HEK293 (cell line): ENCODE measurements around the gene HSPB6.
"Not testable (repeated sequence)": the region's sequence is repeated elsewhere in the genome, so short reads cannot be mapped to it uniquely, and the experiment has no call there.

Experiments used
- CTCF ChIA-PET: fragments of 350-600 bp; formaldehyde crosslinking; extraction: SDS; loops from one replicate; lab custom pipeline; 2021; ENCODE audit warnings: antibody characterized with exemption; lab: Yijun Ruan, JAX
- POLR2A ChIA-PET: fragments of 300-600 bp; formaldehyde crosslinking; extraction: SDS; loops from one replicate; lab custom pipeline; 2020; ENCODE audit warnings: antibody characterized with exemption, inconsistent platforms; lab: Yijun Ruan, JAX
- H3K27ac ChIP-seq: fragments of 200-500 bp; sonication (Bioruptor generic); 2 replicates; pipeline ENCODE4 v1.5.1; 2014; ENCODE audit warnings: low read depth, low read length, control low read depth, inconsistent platforms; ENCODE audit errors: extremely low read depth
- H3K36me3 ChIP-seq, 2 experiments: fragments of 200-500 bp in 1 of 2; sonication (Bioruptor generic) in 1 of 2; 1 replicate in 1 of 2; 2 replicates in 1 of 2; pipeline ENCODE4 v1.5.1; 2014 to 2017; ENCODE audit warnings: inconsistent platforms in 2 of 2, low read length in 2 of 2; ENCODE audit not compliant: control insufficient read depth in 2 of 2, insufficient read depth in 1 of 2
- H3K4me1 ChIP-seq: fragments of 200-500 bp; sonication (Bioruptor generic); 2 replicates; pipeline ENCODE4 v1.5.1; 2014; ENCODE audit warnings: mild to moderate bottlenecking, low read length, inconsistent platforms; ENCODE audit not compliant: control insufficient read depth, insufficient read depth
- H3K4me3 ChIP-seq: 2 replicates; pipeline ENCODE4 v1.5.1; 2011; ENCODE audit warnings: low read depth, mild to moderate bottlenecking, control low read depth, low read length, moderate library complexity
- H3K9me3 ChIP-seq: fragments of 200-500 bp; sonication (Bioruptor generic); 2 replicates; pipeline ENCODE4 v1.5.1; 2014; ENCODE audit warnings: low read depth, low read length, inconsistent platforms; ENCODE audit not compliant: control insufficient read depth, insufficient read depth
- SP2 ChIP-seq: fragments of 450-650 bp; formaldehyde crosslinking; IDR thresholded peaks from 2 replicates; pipeline ENCODE4 v1.5.1; 2016; ENCODE audit warnings: missing biosample characterization, missing genetic modification characterization
- ZBTB11 ChIP-seq: fragments of 450-650 bp; formaldehyde crosslinking; conservative IDR thresholded peaks from 2 replicates; pipeline ENCODE4 v1.5.1; 2016; ENCODE audit warnings: low read depth, missing biosample characterization, missing genetic modification characterization
- ZNF121 ChIP-seq: fragments of 450-650 bp; formaldehyde crosslinking; IDR thresholded peaks from 2 replicates; pipeline ENCODE4 v1.5.1; 2016; ENCODE audit warnings: missing biosample characterization, missing genetic modification characterization
- ZNF266 ChIP-seq: fragments of 450-650 bp; formaldehyde crosslinking; IDR thresholded peaks from 2 replicates; pipeline ENCODE4 v1.5.1; 2016; ENCODE audit warnings: missing biosample characterization, missing genetic modification characterization, low read depth
- ZNF335 ChIP-seq: fragments of 450-650 bp; formaldehyde crosslinking; conservative IDR thresholded peaks from 2 replicates; pipeline ENCODE4 v1.5.1; 2016; ENCODE audit warnings: missing biosample characterization, missing genetic modification characterization
- ZNF350 ChIP-seq: fragments of 450-650 bp; formaldehyde crosslinking; IDR thresholded peaks from 2 replicates; pipeline ENCODE4 v1.5.0; 2017; ENCODE audit warnings: missing biosample characterization, mild to moderate bottlenecking, missing genetic modification characterization
- ZNF488 ChIP-seq: fragments of 450-650 bp; formaldehyde crosslinking; IDR thresholded peaks from 2 replicates; pipeline ENCODE4 v1.5.1; 2016; ENCODE audit warnings: missing biosample characterization, missing genetic modification characterization
- ZNF664 ChIP-seq: fragments of 450-650 bp; formaldehyde crosslinking; IDR thresholded peaks from 2 replicates; pipeline ENCODE4 v1.5.1; 2016; ENCODE audit warnings: missing biosample characterization, missing genetic modification characterization
- ZNF707 ChIP-seq: fragments of 450-650 bp; formaldehyde crosslinking; IDR thresholded peaks from 2 replicates; pipeline ENCODE4 v1.5.1; 2016; ENCODE audit warnings: missing biosample characterization, missing genetic modification characterization
- ZNF76 ChIP-seq: fragments of 450-650 bp; formaldehyde crosslinking; IDR thresholded peaks from 2 replicates; pipeline ENCODE4; 2016; ENCODE audit warnings: low read depth, missing biosample characterization, missing genetic modification characterization, borderline replicate concordance
- TF ChIP-seq, protein P1 (sequence below): fragments of 450-650 bp; formaldehyde crosslinking; IDR thresholded peaks from 2 replicates; pipeline ENCODE4 v1.5.1; 2017; ENCODE audit warnings: missing biosample characterization, missing genetic modification characterization
- TF ChIP-seq, protein P2 (sequence below): fragments of 450-650 bp; formaldehyde crosslinking; IDR thresholded peaks from 2 replicates; pipeline ENCODE4 v1.5.1; 2017; ENCODE audit warnings: missing biosample characterization, mild to moderate bottlenecking, missing genetic modification characterization, moderate library complexity
- TF ChIP-seq, protein P3 (sequence below): fragments of 450-650 bp; formaldehyde crosslinking; IDR thresholded peaks from 2 replicates; pipeline ENCODE4; 2016; ENCODE audit warnings: missing biosample characterization, missing genetic modification characterization
- TF ChIP-seq, protein P4 (sequence below): fragments of 450-650 bp; formaldehyde crosslinking; IDR thresholded peaks from 2 replicates; pipeline ENCODE4 v1.5.1; 2017; ENCODE audit warnings: missing biosample characterization, missing genetic modification characterization
- TF ChIP-seq, protein P5 (sequence below): fragments of 450-650 bp; formaldehyde crosslinking; IDR thresholded peaks from 2 replicates; pipeline ENCODE4 v1.5.1; 2017; ENCODE audit warnings: missing biosample characterization, missing genetic modification characterization

HSPB6 gene

DNA sequence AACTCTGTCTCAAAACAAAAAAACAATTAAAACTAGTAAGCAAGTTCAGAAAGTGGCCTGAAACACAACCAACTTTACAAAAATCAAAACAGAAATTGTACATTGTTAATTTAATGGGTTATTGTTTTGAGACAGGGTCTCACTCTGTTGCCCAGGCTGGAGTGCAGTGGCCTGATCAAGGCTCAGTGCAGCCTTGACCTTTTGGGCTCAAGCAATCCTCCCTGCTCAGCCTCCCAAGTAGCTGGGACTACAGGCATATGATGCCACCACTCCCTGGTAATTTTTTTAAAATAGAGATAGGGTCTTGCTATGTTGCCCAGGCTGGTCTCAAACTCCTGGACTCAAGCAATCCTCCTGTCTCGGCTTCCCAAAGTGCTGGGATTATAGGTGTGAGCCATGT lies 38.7 kb upstream of the HSPB6 start:
- TF ChIP-seq ZNF664 (tag by site-specific recombination) (peak; percentile 8; the same call in 1 of the 2 replicates), ZNF121 (tag by site-specific recombination) (peak; percentile 97)
- H3K9me3 ChIP-seq, H3K36me3 ChIP-seq, H3K4me1 ChIP-seq, H3K27ac ChIP-seq, H3K4me3 ChIP-seq, POLR2A ChIA-PET: not testable (repeated sequence)
- CTCF ChIA-PET = interaction anchor here (0.7 to 1.6 kb wide), 5 partner anchors 13 to 1002 kb away, joined by 3 to 6 read pairs (median 3); no protein-coding TSS in a partner anchor

DNA sequence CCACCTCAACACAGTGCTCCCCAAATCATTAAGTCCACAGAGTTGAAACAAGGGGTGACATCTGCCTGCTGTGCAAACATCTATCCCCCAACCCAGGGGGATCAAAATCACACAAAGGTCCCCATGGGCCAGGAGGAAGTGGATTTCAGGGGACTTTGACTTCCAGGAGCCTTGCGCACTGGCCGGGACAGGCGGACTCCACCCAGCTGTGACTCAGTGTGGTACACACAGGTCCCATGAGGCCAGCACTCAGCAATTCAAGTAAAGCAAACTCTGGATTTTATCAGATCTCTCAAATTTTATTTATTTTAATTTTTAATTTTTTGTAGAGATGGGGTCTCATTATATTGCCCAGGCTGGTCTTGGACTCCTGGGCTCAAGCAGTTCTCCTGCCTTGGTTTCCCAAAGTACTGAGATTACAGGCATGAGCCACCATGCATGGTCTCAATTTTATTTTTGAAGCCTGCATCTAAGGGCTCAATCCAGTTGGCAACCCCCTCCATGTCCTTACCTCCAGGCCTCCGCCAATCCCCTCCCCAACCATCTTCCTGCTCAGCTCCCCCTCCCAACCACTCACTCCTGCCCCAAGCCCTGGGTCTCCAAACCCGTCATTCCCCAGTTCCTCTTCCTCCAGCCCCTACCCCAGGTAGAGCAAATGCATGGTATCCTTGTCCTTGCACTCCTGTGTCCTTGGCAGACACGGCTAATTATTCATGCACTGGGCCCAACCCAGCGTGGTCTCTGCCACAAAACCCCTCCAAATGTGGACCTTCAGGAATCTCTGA lies 36.7 kb upstream of the HSPB6 start:
- CTCF ChIA-PET = interaction anchor here (1.4 kb wide), 1 partner anchor 26 kb away, joined by 5 read pairs; no protein-coding TSS in a partner anchor

GRCh38 chr19:35792888-35793287 lies 36.1 kb upstream of the HSPB6 start:
- Histone ChIP-seq H3K4me3 (no peak overlapping the region), H3K4me1 (no peaks in the 10 kb centered on the region), H3K9me3 (no peaks in the 10 kb centered on the region), H3K27ac (no peak overlapping the region), H3K36me3 (no peaks in the 10 kb centered on the region; a peak in 1 of 3 replicates)
- ChIA-PET CTCF (interaction anchor here (1.0 kb wide), 1 partner anchor 9 kb away, joined by 4 read pairs; no protein-coding TSS in a partner anchor), POLR2A (no interaction called here)
- no peak for TF ChIP-seq SP2 (tag by site-specific recombination)
- no peak for TF ChIP-seq ZBTB11 (tag by site-specific recombination)
- 0 out of 2 replicates have a peak, but pooled peaks have one; percentile 15 for TF ChIP-seq ZNF335 (tag by site-specific recombination)
- TF ChIP-seq ZNF76 (tag by site-specific recombination) = no peak
- TF ChIP-seq, protein P1, sequence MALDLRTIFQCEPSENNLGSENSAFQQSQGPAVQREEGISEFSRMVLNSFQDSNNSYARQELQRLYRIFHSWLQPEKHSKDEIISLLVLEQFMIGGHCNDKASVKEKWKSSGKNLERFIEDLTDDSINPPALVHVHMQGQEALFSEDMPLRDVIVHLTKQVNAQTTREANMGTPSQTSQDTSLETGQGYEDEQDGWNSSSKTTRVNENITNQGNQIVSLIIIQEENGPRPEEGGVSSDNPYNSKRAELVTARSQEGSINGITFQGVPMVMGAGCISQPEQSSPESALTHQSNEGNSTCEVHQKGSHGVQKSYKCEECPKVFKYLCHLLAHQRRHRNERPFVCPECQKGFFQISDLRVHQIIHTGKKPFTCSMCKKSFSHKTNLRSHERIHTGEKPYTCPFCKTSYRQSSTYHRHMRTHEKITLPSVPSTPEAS (tag by site-specific recombination) = no peak
- TF ChIP-seq ZNF707 = no peak
- TF ChIP-seq ZNF350 = no peak
- TF ChIP-seq ZNF266 (tag by site-specific recombination) = no peak
- TF ChIP-seq ZNF488 (tag by site-specific recombination) = no peak
- TF ChIP-seq, protein P2, sequence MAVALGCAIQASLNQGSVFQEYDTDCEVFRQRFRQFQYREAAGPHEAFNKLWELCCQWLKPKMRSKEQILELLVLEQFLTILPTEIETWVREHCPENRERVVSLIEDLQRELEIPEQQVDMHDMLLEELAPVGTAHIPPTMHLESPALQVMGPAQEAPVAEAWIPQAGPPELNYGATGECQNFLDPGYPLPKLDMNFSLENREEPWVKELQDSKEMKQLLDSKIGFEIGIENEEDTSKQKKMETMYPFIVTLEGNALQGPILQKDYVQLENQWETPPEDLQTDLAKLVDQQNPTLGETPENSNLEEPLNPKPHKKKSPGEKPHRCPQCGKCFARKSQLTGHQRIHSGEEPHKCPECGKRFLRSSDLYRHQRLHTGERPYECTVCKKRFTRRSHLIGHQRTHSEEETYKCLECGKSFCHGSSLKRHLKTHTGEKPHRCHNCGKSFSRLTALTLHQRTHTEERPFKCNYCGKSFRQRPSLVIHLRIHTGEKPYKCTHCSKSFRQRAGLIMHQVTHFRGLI (tag by site-specific recombination) = peak; percentile 93
- TF ChIP-seq, protein P3, sequence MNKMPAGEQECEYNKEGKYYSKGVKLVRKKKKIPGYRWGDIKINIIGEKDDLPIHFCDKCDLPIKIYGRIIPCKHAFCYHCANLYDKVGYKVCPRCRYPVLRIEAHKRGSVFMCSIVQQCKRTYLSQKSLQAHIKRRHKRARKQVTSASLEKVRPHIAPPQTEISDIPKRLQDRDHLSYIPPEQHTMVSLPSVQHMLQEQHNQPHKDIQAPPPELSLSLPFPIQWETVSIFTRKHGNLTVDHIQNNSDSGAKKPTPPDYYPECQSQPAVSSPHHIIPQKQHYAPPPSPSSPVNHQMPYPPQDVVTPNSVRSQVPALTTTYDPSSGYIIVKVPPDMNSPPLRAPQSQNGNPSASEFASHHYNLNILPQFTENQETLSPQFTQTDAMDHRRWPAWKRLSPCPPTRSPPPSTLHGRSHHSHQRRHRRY (tag by site-specific recombination) = no peak

More for the DNA sequence above, 36.7 kb upstream of the HSPB6 start:
- Histone ChIP-seq H3K27ac (no peak overlapping the region), H3K36me3 (no peaks in the 10 kb centered on the region; a peak in 1 of 3 replicates), H3K4me1 (no peaks in the 10 kb centered on the region), H3K4me3 (no peak overlapping the region), H3K9me3 (no peaks in the 10 kb centered on the region)
- POLR2A ChIA-PET = interaction anchor here (0.7 kb wide), 1 partner anchor 1578 kb away, joined by 7 read pairs; the partner anchor contains the start of gene ZNF527
- TF ChIP-seq, protein P4, sequence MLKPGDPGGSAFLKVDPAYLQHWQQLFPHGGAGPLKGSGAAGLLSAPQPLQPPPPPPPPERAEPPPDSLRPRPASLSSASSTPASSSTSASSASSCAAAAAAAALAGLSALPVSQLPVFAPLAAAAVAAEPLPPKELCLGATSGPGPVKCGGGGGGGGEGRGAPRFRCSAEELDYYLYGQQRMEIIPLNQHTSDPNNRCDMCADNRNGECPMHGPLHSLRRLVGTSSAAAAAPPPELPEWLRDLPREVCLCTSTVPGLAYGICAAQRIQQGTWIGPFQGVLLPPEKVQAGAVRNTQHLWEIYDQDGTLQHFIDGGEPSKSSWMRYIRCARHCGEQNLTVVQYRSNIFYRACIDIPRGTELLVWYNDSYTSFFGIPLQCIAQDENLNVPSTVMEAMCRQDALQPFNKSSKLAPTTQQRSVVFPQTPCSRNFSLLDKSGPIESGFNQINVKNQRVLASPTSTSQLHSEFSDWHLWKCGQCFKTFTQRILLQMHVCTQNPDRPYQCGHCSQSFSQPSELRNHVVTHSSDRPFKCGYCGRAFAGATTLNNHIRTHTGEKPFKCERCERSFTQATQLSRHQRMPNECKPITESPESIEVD (tag by site-specific recombination) = no peak
- TF ChIP-seq, protein P5, sequence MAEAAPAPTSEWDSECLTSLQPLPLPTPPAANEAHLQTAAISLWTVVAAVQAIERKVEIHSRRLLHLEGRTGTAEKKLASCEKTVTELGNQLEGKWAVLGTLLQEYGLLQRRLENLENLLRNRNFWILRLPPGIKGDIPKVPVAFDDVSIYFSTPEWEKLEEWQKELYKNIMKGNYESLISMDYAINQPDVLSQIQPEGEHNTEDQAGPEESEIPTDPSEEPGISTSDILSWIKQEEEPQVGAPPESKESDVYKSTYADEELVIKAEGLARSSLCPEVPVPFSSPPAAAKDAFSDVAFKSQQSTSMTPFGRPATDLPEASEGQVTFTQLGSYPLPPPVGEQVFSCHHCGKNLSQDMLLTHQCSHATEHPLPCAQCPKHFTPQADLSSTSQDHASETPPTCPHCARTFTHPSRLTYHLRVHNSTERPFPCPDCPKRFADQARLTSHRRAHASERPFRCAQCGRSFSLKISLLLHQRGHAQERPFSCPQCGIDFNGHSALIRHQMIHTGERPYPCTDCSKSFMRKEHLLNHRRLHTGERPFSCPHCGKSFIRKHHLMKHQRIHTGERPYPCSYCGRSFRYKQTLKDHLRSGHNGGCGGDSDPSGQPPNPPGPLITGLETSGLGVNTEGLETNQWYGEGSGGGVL (tag by site-specific recombination) = peak; percentile 15; the same call in 1 of the 2 replicates
